Spleen (tissue), 11 donors: ENCODE measurements around the gene ZNF124. TPM values are rescaled to one million over a fixed set of nuclear protein-coding genes. Genes with fewer than 3 reads are reported as not detected.
"Not testable (repeated sequence)": the region's sequence is repeated elsewhere in the genome, so short reads cannot be mapped to it uniquely, and the experiment has no call there.

Experiments used
- DNase-seq: peaks from one replicate; pipeline ENCODE4 v3.0.0-alpha.2; 2020
- H3K27ac ChIP-seq, 8 donors: fragments of 200-600 bp; sonication (generic) in 7 of 8; 1 replicate in 4 of 8; 2 replicates in 4 of 8; pipeline versions ENCODE4 v1.5.0 to v1.8.0; 2016 to 2021; ENCODE audit warnings: inconsistent platforms in 4 of 8, mild to moderate bottlenecking in 4 of 8, moderate library complexity in 1 of 8
- H3K27me3 ChIP-seq, 7 donors: fragments of 200-600 bp; sonication (generic) in 6 of 7; replicated peaks in 1 of 7; 1 replicate in 4 of 7; 2 replicates in 3 of 7; pipeline versions ENCODE4 v1.5.0 to v1.8.0; 2016 to 2021; ENCODE audit warnings: inconsistent platforms in 3 of 7, mild to moderate bottlenecking in 1 of 7
- H3K36me3 ChIP-seq, 6 donors: fragments of 200-600 bp; sonication (generic) in 5 of 6; 1 replicate in 4 of 6; 2 replicates in 2 of 6; pipeline versions ENCODE4 v1.5.0 to v1.8.0; 2016 to 2021; ENCODE audit warnings: inconsistent platforms in 2 of 6
- H3K4me1 ChIP-seq, 6 donors: fragments of 200-600 bp; sonication (generic) in 5 of 6; 1 replicate in 3 of 6; 2 replicates in 3 of 6; pipeline versions ENCODE4 v1.5.0 to v1.8.0; 2016 to 2021; ENCODE audit warnings: inconsistent platforms in 3 of 6
- H3K4me3 ChIP-seq, 8 donors: fragments of 200-600 bp; sonication (generic) in 7 of 8; 1 replicate in 4 of 8; 2 replicates in 4 of 8; pipeline versions ENCODE4 v1.5.0 to v1.8.0; 2016 to 2021; ENCODE audit warnings: inconsistent platforms in 4 of 8, mild to moderate bottlenecking in 4 of 8, moderate library complexity in 2 of 8
- H3K9me3 ChIP-seq, 8 donors: fragments of 200-600 bp; sonication (generic) in 7 of 8; 1 replicate in 4 of 8; 2 replicates in 4 of 8; pipeline versions ENCODE4 v1.5.0 to v1.8.0; 2016 to 2021; ENCODE audit warnings: inconsistent platforms in 4 of 8
- POLR2A ChIP-seq, 3 donors: fragments of 450-650 bp; IDR thresholded peaks; one replicate each; pipeline ENCODE4 v1.5.1; 2017; ENCODE audit warnings: antibody characterized with exemption in 3 of 3, mild to moderate bottlenecking in 1 of 3
- POLR2AphosphoS5 ChIP-seq, 3 donors: sonication (generic); formaldehyde crosslinking; IDR thresholded peaks; one replicate each; pipeline ENCODE4 v1.5.1; 2017; ENCODE audit warnings: antibody characterized with exemption in 3 of 3
- WGBS, 5 donors: extraction: QIAGEN DNeasy Blood & Tissue Kit in 3 of 5; methylation state at CpG; one replicate each; pipeline versions ENCODE4 v1.1.5 to v1.1.7; 2013 to 2018; 5-methylcytosine and 5-hydroxymethylcytosine counted together
- intact Hi-C: fragments of 100-400 bp; cut with DNase I; formaldehyde crosslinking; loops from one replicate; pipeline ENCODE4 v1.15.0; 2023; ENCODE audit warnings: low total_unique reads
- polyA plus RNA-seq, 3 donors: library from polyadenylated mRNA; stranded (reverse); fragments of 200-250 nt; gene quantifications; one replicate each; pipeline ENCODE4 v1.2.1, GENCODE V29; 2013
- total RNA-seq, 7 donors: library from RNA; depleted of rRNA in 3 of 7; stranded (reverse); fragments of >200 nt in 3 of 7; fragmentation: NEBNext Ultra II Directional in 4 of 7; extraction: Animal tissue kit (Norgen Biotek cat#: 25700) in 4 of 7; gene quantifications; one replicate each; pipeline versions ENCODE4 v1.1.0 to v1.2.1, GENCODE V29; 2016 to 2021
- TF ChIP-seq, protein P1 (sequence below), 11 experiments: fragments of 200-600 bp in 7 of 11; fragments of 450-650 bp in 4 of 11; sonication (generic) in 4 of 11; IDR thresholded peaks in 8 of 11; conservative IDR thresholded peaks in 3 of 11; 1 replicate in 7 of 11; 2 replicates in 4 of 11; pipeline versions ENCODE4 v1.4.0 to v1.8.0; 2016 to 2021; ENCODE audit warnings: antibody characterized with exemption in 11 of 11, inconsistent platforms in 4 of 11, mild to moderate bottlenecking in 1 of 11
- donor health status: healthy with polysubstance abuse.
- donor health status: DM: no; HTN: no; CAD: no; lungs with moderate emphysema.
- donor health status: DM: no; HTN: no; CAD: no.
- donor health status: Bipolar disorder and iron deficiency.
- donor health status: healthy.
- donor health status: DM: no; HTN: no; CAD: no.
- donor health status: DM: yes; HTN: yes; CAD: no.

Gene ZNF124
- total and polyA plus RNA-seq, 10 donors: 2.7 to 44.5 (median 37.4) TPM

- 84 to 98% (median 90%) methylated on average over 5 of the region's 5 CpGs for WGBS, 5 donors
- Histone ChIP-seq H3K27ac (no peak overlapping the region), H3K4me3 (no peak overlapping the region), H3K36me3 (no peaks in the 10 kb centered on the region), H3K27me3 (no peaks in the 10 kb centered on the region), H3K4me1 (peaks cover 0 to 16% (median 11%) of the 10 kb centered on the region in 6 donors), H3K9me3 (peaks cover 0 to 33% (median 14%) of the 10 kb centered on the region in 8 donors)
- intact Hi-C loops: no loop called here
- TF ChIP-seq, protein P1, sequence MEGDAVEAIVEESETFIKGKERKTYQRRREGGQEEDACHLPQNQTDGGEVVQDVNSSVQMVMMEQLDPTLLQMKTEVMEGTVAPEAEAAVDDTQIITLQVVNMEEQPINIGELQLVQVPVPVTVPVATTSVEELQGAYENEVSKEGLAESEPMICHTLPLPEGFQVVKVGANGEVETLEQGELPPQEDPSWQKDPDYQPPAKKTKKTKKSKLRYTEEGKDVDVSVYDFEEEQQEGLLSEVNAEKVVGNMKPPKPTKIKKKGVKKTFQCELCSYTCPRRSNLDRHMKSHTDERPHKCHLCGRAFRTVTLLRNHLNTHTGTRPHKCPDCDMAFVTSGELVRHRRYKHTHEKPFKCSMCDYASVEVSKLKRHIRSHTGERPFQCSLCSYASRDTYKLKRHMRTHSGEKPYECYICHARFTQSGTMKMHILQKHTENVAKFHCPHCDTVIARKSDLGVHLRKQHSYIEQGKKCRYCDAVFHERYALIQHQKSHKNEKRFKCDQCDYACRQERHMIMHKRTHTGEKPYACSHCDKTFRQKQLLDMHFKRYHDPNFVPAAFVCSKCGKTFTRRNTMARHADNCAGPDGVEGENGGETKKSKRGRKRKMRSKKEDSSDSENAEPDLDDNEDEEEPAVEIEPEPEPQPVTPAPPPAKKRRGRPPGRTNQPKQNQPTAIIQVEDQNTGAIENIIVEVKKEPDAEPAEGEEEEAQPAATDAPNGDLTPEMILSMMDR (IDR thresholded peaks at IDR 0.05 in 8 of 11, conservative IDR thresholded peaks at IDR 0.05 in 3 of 11): no peak
- TF ChIP-seq POLR2A (IDR thresholded peaks at IDR 0.05) (no peak), POLR2AphosphoS5 (IDR thresholded peaks at IDR 0.05) (no peak)
- DNase-seq: no peak
Observed at GRCh38 chr1:247175458-247175857, 3.6 kb upstream of the ZNF124 start.

DNA sequence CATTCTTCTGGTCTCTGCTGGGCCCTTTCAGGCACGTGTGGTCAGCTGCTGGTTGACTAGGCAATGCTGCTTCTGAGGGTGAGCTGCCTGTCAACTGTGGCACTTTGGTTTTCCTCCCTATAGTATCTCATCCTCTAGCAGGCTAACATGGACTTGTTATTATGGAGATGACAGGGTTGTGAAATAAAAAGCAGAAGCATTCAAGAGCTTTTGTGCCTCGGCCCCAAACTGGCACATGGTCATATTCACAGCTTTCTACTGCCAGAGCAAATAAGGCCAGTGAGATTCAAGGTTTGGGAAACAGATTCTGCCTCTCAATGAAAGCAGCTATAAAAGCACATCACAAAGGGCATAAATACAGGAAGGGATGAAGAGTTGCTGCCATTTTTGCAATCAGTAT lies 1.6 kb upstream of the ZNF124 start:
- no peak for DNase-seq
- Histone ChIP-seq H3K27ac (no peak overlapping the region), H3K4me3 (no peak overlapping the region), H3K4me1 (peaks cover 0 to 21% (median 11%) of the 10 kb centered on the region in 6 donors), H3K36me3 (peaks cover 0 to 8% (median 0%) of the 10 kb centered on the region in 6 donors), H3K9me3 (peaks cover 0 to 22% (median 2%) of the 10 kb centered on the region in 8 donors), H3K27me3 (no peaks in the 10 kb centered on the region)
- intact Hi-C loops: no loop called here
- 32 to 52% (median 40%) methylated on average over 2 of the region's 2 CpGs for WGBS, 5 donors
- TF ChIP-seq, protein P1 (IDR thresholded peaks at IDR 0.05 in 8 of 11, conservative IDR thresholded peaks at IDR 0.05 in 3 of 11): no peak
- TF ChIP-seq POLR2AphosphoS5 (IDR thresholded peaks at IDR 0.05): no peak

GRCh38 chr1:247172996-247173395 lies 1.2 kb upstream of the ZNF124 start:
- intact Hi-C loops: no loop called here
- WGBS, 5 donors: 48 to 60% (median 56%) methylated on average over 4 of the region's 4 CpGs

DNA sequence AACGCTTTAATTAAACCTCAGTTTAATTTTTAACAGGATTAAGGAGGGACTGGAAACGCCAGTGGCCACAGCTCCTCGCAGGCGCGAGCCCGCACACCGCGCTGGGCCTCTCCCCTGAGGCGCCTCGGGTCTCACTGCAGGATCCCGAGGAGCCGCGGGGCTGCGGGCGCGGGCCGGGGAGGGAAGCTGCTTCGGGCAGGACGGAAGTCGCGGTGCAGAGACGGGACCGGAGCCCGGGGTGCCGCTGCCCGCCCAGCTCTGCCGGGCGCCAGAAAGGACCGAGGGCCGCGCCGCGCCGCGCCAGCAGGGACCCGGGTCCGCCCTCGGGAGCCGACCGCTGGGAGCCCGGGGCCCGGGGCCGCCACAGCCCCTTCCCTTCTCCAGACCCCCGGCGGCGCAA lies 377 bp downstream of the ZNF124 start:
- no CpG with 5 or more reads among the region's 46 CpGs for WGBS, 5 donors
- H3K27ac ChIP-seq, intact Hi-C loops, DNase-seq, H3K27me3 ChIP-seq, H3K4me3 ChIP-seq: not testable (repeated sequence)
- Histone ChIP-seq H3K36me3 (peaks cover 0 to 17% (median 0%) of the 10 kb centered on the region in 6 donors), H3K9me3 (peaks cover 0 to 29% (median 21%) of the 10 kb centered on the region in 8 donors), H3K4me1 (peaks cover 0 to 21% (median 11%) of the 10 kb centered on the region in 6 donors)

More at GRCh38 chr1:247172996-247173395, 1.2 kb upstream of the ZNF124 start:
- Histone ChIP-seq H3K36me3 (peaks cover 0 to 10% (median 0%) of the 10 kb centered on the region in 6 donors), H3K27ac (no peak overlapping the region), H3K9me3 (peaks cover 0 to 22% (median 7%) of the 10 kb centered on the region in 8 donors), H3K4me1 (peaks cover 0 to 21% (median 11%) of the 10 kb centered on the region in 6 donors), H3K4me3 (no peak overlapping the region), H3K27me3 (no peaks in the 10 kb centered on the region)
- no peak for DNase-seq
- no peak for TF ChIP-seq POLR2A (IDR thresholded peaks at IDR 0.05)
- no peak for TF ChIP-seq POLR2AphosphoS5 (IDR thresholded peaks at IDR 0.05)
- TF ChIP-seq, protein P1 (IDR thresholded peaks at IDR 0.05 in 8 of 11, conservative IDR thresholded peaks at IDR 0.05 in 3 of 11): no peak
